ENCODE measurements around the gene C19orf12.

Gene C19orf12

DNA sequence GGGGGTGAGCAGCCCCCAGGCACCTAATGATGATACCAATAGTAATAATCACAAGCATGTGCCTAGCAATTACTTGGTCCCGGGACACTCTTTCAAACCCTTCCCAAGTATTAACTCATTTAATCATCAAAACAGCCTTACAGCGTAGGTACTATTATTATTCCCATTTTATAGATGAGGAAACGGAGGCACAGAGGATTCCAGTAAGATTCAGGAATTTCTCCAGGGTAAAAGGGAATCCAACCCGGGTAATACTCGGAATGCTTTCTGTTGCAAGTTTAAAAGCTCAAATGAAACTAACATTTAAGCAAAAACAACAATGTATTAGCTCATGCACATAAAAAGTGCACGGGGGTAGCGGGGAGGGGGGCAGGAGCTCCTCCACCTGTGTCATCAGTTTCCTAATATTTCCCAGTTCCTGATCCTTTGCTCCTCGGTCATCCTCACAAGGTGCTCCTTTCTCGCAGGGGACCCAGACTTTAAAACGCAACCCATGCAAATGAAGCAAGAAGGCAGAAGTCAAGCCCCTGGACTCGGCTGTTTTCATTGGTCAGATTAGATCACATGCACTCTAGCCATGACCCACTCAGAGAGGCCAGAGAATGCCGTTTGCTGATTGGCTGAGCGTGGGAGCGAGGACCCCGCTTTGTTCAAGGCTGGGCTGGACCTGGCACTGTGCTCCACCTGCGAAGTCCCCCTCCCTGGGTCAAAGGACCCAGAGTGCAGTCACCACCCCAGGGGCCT lies 38.3 kb upstream of the C19orf12 start:
- TF ChIP-seq CTCF (IDR thresholded peaks at IDR 0.05; ENCODE audit: low read length), result no peak
- no peak for TF ChIP-seq EZH2 (optimal IDR thresholded peaks at IDR 0.05; ENCODE audit: low read depth, low read length)
- TF ChIP-seq EZH2phosphoT487 (IDR thresholded peaks at IDR 0.05; ENCODE audit: low read length), result no peak
- Histone ChIP-seq H3K9ac (ENCODE audit: low read length) (no peak overlapping the region), H3F3A (ENCODE audit: insufficient read depth, low read length) (no peaks in the 10 kb centered on the region), H4K20me1 (ENCODE audit: insufficient read depth, low read length) (no peaks in the 10 kb centered on the region), H2AFZ (ENCODE audit: low read length) (peak overlapping the region; percentile 34), H3K4me3 (ENCODE audit: low read length) (peak overlapping the region; percentile 20; the same call in 1 of the 2 replicates), H3K27me3 (replicated peaks; ENCODE audit: insufficient read depth, low read length) (peaks cover 45% of the 10 kb centered on the region), H3K9me3 (replicated peaks; ENCODE audit: insufficient read depth, low read length) (no peaks in the 10 kb centered on the region), H3K4me1 (ENCODE audit: low read length) (no peaks in the 10 kb centered on the region), H3K27ac (ENCODE audit: low read length) (no peak overlapping the region), H3K9me2 (replicated peaks; ENCODE audit: insufficient read depth, low read length) (no peaks in the 10 kb centered on the region), H3K79me2 (ENCODE audit: low read length) (no peaks in the 10 kb centered on the region), H3K36me3 (replicated peaks; ENCODE audit: insufficient read depth, low read length) (no peaks in the 10 kb centered on the region), H3K4me2 (ENCODE audit: low read depth, low read length) (peak overlapping the region; percentile 47; the same call in 1 of the 2 replicates)
- DNase-seq, result no peak

DNA sequence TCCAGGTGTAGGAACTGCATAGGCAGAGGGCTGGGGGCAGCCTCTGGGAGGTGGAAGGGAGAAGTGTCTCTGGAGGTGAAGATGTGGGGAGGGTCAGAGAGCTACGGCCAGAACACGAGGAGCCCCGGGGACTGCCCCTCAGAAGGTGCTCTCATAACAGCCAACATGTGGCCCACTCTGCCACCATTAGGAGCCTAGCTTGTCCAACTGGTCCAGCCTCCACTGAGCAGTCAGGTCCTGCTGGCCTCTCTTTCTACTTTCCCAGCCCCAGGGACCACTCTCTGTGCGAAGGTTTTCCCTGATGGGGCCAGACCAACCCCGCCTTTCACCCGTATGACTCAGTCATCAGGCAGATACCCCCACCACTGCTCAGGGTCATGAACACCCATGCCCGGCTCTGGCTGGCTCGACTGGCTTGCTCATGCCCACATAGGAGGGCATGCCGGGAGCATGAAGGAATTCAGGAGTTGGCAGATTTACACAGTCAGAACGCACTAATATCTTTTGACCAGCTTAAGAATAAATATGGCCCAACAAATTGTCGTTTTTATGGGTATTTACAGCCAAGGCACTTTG lies 37.5 kb upstream of the C19orf12 start:
- Histone ChIP-seq H3K9me3 (replicated peaks; ENCODE audit: insufficient read depth, low read length) (no peaks in the 10 kb centered on the region), H3K27ac (ENCODE audit: low read length) (no peak overlapping the region), H3K36me3 (replicated peaks; ENCODE audit: insufficient read depth, low read length) (no peaks in the 10 kb centered on the region), H3K79me2 (ENCODE audit: low read length) (no peaks in the 10 kb centered on the region), H3K27me3 (replicated peaks; ENCODE audit: insufficient read depth, low read length) (peaks cover 45% of the 10 kb centered on the region), H3K4me2 (ENCODE audit: low read depth, low read length) (no peak overlapping the region), H3K9me2 (replicated peaks; ENCODE audit: insufficient read depth, low read length) (no peaks in the 10 kb centered on the region), H3K4me3 (ENCODE audit: low read length) (no peak overlapping the region), H3F3A (ENCODE audit: insufficient read depth, low read length) (no peaks in the 10 kb centered on the region), H3K4me1 (ENCODE audit: low read length) (no peaks in the 10 kb centered on the region), H2AFZ (ENCODE audit: low read length) (no peak overlapping the region), H4K20me1 (ENCODE audit: insufficient read depth, low read length) (no peaks in the 10 kb centered on the region), H3K9ac (ENCODE audit: low read length) (no peak overlapping the region)
- TF ChIP-seq EZH2phosphoT487 (IDR thresholded peaks at IDR 0.05; ENCODE audit: low read length) (no peak), EZH2 (optimal IDR thresholded peaks at IDR 0.05; ENCODE audit: low read depth, low read length) (no peak), CTCF (IDR thresholded peaks at IDR 0.05; ENCODE audit: low read length) (no peak)
- DNase-seq, result no peak

- Histone ChIP-seq H2AFZ (ENCODE audit: low read length) (no peak overlapping the region), H3K79me2 (ENCODE audit: low read length) (no peaks in the 10 kb centered on the region), H3K9me2 (replicated peaks; ENCODE audit: insufficient read depth, low read length) (no peaks in the 10 kb centered on the region), H3K4me1 (ENCODE audit: low read length) (no peaks in the 10 kb centered on the region), H4K20me1 (ENCODE audit: insufficient read depth, low read length) (no peaks in the 10 kb centered on the region), H3K4me3 (ENCODE audit: low read length) (no peak overlapping the region), H3K36me3 (replicated peaks; ENCODE audit: insufficient read depth, low read length) (no peaks in the 10 kb centered on the region), H3F3A (ENCODE audit: insufficient read depth, low read length) (no peaks in the 10 kb centered on the region), H3K9ac (ENCODE audit: low read length) (no peak overlapping the region), H3K27ac (ENCODE audit: low read length) (no peak overlapping the region), H3K4me2 (ENCODE audit: low read depth, low read length) (no peak overlapping the region), H3K9me3 (replicated peaks; ENCODE audit: insufficient read depth, low read length) (no peaks in the 10 kb centered on the region), H3K27me3 (replicated peaks; ENCODE audit: insufficient read depth, low read length) (peaks cover 46% of the 10 kb centered on the region)
- no peak for DNase-seq
- TF ChIP-seq EZH2 (optimal IDR thresholded peaks at IDR 0.05; ENCODE audit: low read depth, low read length) (no peak), EZH2phosphoT487 (IDR thresholded peaks at IDR 0.05; ENCODE audit: low read length) (no peak), CTCF (IDR thresholded peaks at IDR 0.05; ENCODE audit: low read length) (no peak)
Measured at GRCh38 chr19:29751932-29752331, 36.9 kb upstream of the C19orf12 start.
